SIG-M5 treated with dmso at 0.1 percent for 504 hours (cell line): ENCODE results near the gene RMND1.
A peak's percentile ranks its signal among the peaks of the same experiment; 100 is the strongest.

Experiments used
- DNase-seq: peaks from one replicate; lab custom pipeline; 2025; ENCODE audit not compliant: unreplicated experiment; lab: John Stamatoyannopoulos, UW

Gene RMND1

DNA sequence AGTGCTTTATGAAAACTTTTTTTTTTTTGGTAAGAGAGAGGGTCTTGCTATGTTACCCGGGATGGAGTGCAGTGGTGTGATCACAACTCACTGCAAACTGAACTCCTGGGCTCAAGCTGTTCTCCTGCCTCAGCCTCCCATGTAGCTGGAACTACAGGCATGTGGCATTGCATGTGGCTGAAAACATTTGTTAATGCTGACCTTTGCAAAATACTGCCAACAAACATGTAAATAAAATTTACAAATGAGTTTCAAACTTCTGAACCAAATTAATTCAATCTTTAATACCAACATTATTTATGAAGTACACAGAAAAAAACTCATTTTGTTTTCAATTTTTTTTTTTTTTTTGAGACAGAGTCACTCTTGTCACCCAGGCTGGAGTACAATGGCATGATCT lies 34.4 kb downstream of the RMND1 start:
- no peak for DNase-seq

GRCh38 chr6:151414641-151415260 lies 37.2 kb downstream of the RMND1 start:
- DNase-seq = no peak

DNA sequence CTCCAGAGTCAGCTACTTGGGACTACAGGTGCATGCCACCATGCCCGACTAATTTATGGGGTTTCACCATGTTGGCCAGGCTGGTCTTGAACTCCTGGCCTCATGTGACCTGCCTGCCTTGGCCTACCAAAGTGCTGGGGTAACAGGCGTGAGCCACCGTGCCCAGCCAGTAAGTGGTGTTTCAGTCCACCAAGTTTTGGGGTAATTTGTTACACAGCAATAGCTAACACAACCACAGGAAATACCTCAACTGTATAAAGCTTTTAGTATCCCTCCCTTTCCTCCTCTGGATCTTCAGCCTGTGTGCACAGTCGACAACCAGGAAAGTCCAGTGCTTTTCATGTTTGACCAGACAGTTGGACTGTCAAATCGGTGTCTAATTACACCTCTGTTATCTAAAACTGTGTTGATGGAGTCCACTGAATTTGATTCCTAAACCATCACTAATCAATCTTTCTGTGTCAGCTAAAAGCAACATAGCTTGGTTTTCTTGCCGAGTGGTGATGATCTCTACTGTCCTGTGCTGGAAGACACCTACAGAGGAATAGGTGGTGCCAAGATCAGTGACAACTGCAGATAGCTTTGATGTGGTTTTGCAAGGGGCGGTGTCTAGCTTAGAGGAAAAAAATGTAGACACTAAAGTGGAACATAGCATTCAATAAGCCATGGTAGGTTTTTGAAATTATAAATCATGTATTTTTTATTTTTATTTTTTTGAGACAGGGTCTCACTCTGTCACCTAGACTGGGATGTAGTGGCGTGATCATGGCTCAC lies 38.4 kb downstream of the RMND1 start:
- no peak for DNase-seq

DNA sequence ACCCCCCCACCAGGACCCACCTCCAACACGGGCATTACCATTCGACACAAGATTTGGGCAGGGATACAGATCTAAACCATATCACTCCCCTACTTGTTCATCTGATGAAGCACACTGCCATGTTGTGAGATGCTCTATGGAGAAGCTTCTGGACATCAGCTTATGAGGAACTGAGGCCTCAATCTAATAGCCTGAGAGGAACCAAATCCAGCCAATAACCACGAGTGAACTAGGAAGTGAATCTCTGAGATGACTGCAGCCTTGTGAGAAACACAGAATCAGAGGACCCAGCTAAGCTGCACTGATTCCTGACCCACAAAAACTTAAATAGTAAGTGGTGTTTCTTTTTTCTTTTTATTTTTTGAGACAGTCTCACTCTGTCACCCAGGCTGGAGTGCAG lies 39.0 kb downstream of the RMND1 start:
- no peak for DNase-seq

DNA sequence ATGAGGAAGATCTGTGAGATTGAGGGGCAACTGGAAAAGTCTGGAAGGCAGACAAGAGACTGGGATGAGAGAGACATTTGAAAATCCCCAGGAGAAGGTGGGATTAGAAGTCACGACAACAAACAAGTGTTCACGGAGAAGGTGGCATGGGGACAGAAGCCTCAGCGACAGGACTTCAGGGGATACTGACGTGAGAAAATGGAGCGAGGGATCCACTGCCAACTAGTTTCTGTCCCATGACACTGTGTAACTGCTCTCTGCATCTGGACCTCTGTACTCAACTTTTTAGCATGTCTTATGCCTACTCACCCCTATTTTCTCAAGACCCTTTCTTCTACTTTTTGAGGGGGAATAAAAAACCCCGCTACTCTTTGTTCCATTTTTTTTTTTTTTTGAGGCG lies 42.2 kb downstream of the RMND1 start:
- DNase-seq = no peak

DNA sequence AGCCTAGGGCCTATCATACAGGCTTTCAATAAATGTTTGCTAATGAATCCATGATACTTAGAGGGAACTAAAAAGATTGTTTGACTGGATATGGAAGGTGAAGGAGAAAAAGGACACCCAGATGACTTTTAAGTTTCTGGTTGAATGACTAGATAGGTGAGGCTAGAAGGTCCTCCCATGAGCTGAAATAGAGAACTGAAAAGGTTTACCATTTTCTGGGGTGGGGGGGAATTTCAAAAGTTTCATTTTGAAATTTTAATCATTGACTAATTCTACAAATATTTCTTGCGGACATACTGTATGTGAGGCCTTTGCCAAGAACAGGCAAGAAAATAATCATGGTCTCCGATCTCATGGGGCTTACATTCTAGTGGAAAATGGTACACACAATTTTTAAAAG lies 42.7 kb downstream of the RMND1 start:
- DNase-seq = no peak

- no peak for DNase-seq
Measured at GRCh38 chr6:151408858-151409257, 43.1 kb downstream of the RMND1 start.

- DNase-seq = no peak
Measured at GRCh38 chr6:151403919-151404308, 48.0 kb downstream of the RMND1 start.

GRCh38 chr6:151402228-151402627 lies 49.7 kb downstream of the RMND1 start:
- no peak for DNase-seq

GRCh38 chr6:151400473-151400872 lies 51.5 kb downstream of the RMND1 start:
- peak; percentile 30 for DNase-seq

DNA sequence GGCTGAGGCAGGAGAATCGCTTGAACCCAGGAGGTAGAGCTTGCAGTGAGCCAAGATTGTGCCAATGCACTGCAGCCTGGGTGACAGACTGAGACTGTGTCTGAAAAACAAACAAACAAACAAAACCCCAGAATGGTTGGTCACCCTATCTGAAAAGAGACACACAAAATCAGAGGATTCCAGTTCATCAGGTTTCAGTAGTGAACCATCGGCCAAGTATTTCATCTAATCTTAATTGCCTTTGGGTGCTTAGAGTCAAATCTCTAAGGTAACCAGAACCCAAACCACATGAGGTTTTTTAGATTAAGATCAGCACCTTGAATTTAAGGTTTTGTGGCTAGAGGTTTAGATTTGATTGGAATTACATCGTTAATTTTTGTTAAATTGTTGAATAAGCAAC lies 52.2 kb downstream of the RMND1 start:
- DNase-seq = peak; percentile 7

- DNase-seq = no peak
Measured at GRCh38 chr6:151393410-151393809, 58.5 kb downstream of the RMND1 start.

DNA sequence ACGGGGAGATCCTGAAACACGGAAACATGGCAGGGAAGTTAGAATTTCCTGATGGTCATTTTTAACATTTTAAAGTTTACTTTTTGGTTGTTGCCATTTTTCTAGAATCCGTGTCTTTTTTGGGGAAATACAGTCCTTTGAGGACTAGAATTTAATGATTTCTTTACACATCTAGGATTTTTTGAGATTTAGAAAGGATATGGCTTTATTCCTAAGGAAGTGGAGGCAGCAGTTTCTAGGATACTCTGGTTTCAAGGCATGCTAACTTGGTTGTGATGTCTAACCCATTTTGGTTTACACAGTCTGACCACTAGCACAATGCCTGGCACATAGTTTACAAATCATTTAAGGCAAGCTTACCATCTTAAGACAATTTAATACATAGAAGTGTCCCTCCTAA lies 59.5 kb downstream of the RMND1 start:
- DNase-seq = no peak

GRCh38 chr6:151391471-151392413 lies 60.2 kb downstream of the RMND1 start, which contains the start of gene ZBTB2:
ZBTB2 (minus strand) TSS chr6:151391559; CDS start chr6:151373637, 17,922 bp downstream.
- peak; percentile 64 for DNase-seq

DNA sequence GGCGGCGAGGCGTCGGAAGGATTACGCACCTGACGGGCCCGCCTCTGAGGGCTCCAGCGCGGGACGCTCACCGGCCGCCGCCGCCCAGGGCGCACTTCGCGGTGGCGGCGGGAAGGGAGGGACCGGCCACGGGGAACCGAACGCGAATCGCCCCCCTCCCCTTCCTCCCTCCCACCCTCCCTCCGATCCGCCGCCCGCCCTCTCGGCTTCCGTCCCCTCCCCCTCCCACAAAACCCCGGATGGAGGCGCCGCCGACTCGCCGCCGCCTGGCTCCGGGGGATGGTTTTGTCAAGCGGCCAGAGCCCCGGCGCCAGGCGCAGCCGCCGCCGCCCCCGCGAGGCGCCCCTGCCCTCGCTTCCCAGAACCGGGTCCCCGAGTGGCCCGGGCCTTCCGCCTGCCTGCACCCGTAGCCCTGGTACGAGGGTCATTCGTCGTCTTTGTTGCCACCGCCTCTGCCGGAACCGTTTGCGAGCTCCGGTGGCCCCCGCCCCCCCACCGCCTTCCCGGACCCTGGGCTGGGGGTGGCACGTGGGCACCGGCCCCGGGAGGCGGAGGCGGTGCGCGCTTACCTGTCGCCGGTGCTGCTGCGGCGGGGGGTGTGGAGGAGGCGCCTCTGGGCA lies 61.0 kb downstream of the RMND1 start:
- peak; percentile 42 for DNase-seq

DNA sequence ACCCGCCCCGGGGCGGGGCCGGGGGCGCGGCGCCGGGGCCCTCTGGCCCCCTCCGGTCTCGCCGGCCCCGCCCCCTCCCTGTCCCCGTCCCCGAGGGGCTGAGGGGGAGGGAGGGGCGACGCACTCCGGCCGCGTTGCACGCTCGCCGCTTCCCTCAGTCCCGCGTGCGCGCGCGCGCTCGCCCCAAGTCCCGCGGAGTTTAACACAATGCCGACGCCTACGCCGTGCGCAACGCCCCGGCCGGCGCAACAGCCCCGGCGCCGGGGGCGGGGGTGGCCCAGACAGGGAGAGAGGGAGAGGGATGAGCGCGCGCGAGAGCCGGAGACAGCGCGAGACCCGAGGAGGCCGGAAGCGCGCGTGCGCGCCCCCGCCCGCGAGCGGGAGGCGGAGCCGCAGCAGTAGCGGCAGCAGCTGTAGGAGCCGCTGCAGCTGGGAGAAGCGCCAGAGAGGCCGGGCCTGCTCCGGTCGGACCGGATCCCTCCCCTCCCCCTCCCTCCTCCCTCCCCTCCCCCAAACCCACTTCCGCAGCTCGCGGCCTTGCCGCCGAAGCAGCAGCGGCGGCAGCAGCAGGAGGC lies 61.6 kb downstream of the RMND1 start:
- DNase-seq = peak; percentile 93

- peak; percentile 58 for DNase-seq
Measured at GRCh38 chr6:151389618-151390275, 62.2 kb downstream of the RMND1 start.

- DNase-seq = no peak
Measured at GRCh38 chr6:151388997-151389617, 62.8 kb downstream of the RMND1 start.

DNA sequence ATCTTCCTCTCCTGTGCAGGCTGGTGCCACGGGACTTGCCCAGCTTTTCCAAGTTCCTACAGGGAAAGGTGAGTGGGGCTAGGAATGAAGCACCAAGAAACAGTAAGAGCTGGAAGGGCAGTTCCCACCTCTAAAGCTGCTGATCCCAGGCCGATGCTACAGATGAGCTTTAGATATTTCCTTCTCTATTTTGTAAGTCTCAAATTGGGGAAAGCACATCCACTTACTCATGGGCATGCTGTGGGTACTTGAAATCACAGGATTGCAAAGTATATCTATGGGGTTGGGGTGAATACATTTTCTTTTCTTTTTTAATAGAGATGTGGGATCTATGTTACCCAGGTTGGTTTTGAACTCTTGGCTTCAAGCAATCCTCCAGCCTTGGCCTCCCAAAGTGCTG lies 63.7 kb downstream of the RMND1 start:
- no peak for DNase-seq
